WI38 (cell line): ENCODE data around the gene PAPPA.

Experiments
- H3K4me3 ChIP-seq: 2 replicates; pipeline ENCODE4 v1.5.1; 2011; ENCODE audit warnings: low read depth, mild to moderate bottlenecking, control low read depth, low read length
- CTCF ChIP-seq: IDR thresholded peaks from 2 replicates; pipeline ENCODE4 v1.5.1; 2012; ENCODE audit warnings: low read depth, mild to moderate bottlenecking, control low read depth, low read length

PAPPA gene

GRCh38 chr9:116168231-116168630, 14.6 kb downstream of the PAPPA start:
- TF ChIP-seq CTCF, result no peak
- H3K4me3 ChIP-seq, result no peak overlapping the region

- H3K4me3 ChIP-seq, result no peak overlapping the region
- no peak for TF ChIP-seq CTCF
Observed at GRCh38 chr9:116172216-116172615, 18.6 kb downstream of the PAPPA start.

- no peak for TF ChIP-seq CTCF
Observed at GRCh38 chr9:116174347-116174746, 20.8 kb downstream of the PAPPA start.

GRCh38 chr9:116175614-116176013, 22.0 kb downstream of the PAPPA start:
- H3K4me3 ChIP-seq, result no peak overlapping the region
- TF ChIP-seq CTCF, result no peak

More at GRCh38 chr9:116174347-116174746, 20.8 kb downstream of the PAPPA start:
- no peak overlapping the region for H3K4me3 ChIP-seq

- no peak for TF ChIP-seq CTCF
- no peak overlapping the region for H3K4me3 ChIP-seq
Observed at GRCh38 chr9:116178481-116179211, 25.1 kb downstream of the PAPPA start.

- no peak overlapping the region for H3K4me3 ChIP-seq
- TF ChIP-seq CTCF, result no peak
Observed at GRCh38 chr9:116179568-116179967, 26.0 kb downstream of the PAPPA start.

- no peak overlapping the region for H3K4me3 ChIP-seq
- no peak for TF ChIP-seq CTCF
Observed at GRCh38 chr9:116181853-116182610, 28.4 kb downstream of the PAPPA start.
